HG03432 (cell line): ENCODE measurements around the gene NPHS1.

ENCODE experiments used
- ATAC-seq: cut with Tn5 transposase; IDR thresholded peaks from one replicate; pipeline ENCODE4 v1.9.1; 2021; ENCODE audit warnings: mild to moderate bottlenecking, moderate library complexity; ENCODE audit not compliant: unreplicated experiment

Gene NPHS1

GRCh38 chr19:35789195-35789977 is 62.9 kb downstream of the NPHS1 start:
- no peak for ATAC-seq

GRCh38 chr19:35788205-35788960 is 63.9 kb downstream of the NPHS1 start:
- ATAC-seq: no peak

- ATAC-seq: no peak
Measured at GRCh38 chr19:35787227-35787799, 65.0 kb downstream of the NPHS1 start.

- ATAC-seq: no peak
Measured at GRCh38 chr19:35786299-35787160, 65.8 kb downstream of the NPHS1 start.

- ATAC-seq: no peak
Measured at GRCh38 chr19:35785339-35785627, 67.0 kb downstream of the NPHS1 start.

GRCh38 chr19:35784503-35785338 is 67.6 kb downstream of the NPHS1 start:
- no peak for ATAC-seq

- no peak for ATAC-seq
Measured at GRCh38 chr19:35783469-35784434, 68.6 kb downstream of the NPHS1 start.

GRCh38 chr19:35782589-35782988 is 69.7 kb downstream of the NPHS1 start:
- ATAC-seq: no peak

GRCh38 chr19:35781650-35782049 is 70.7 kb downstream of the NPHS1 start:
- ATAC-seq: no peak

GRCh38 chr19:35780717-35781116 is 71.6 kb downstream of the NPHS1 start:
- no peak for ATAC-seq

GRCh38 chr19:35780058-35780457 is 72.2 kb downstream of the NPHS1 start:
- ATAC-seq: no peak

GRCh38 chr19:35779033-35779432 is 73.3 kb downstream of the NPHS1 start:
- ATAC-seq: no peak

- no peak for ATAC-seq
Measured at GRCh38 chr19:35777961-35778360, 74.3 kb downstream of the NPHS1 start.

- no peak for ATAC-seq
Measured at GRCh38 chr19:35777086-35777841, 75.0 kb downstream of the NPHS1 start.

- ATAC-seq: no peak
Measured at GRCh38 chr19:35776102-35776788, 76.1 kb downstream of the NPHS1 start.
